HepG2 (cell line): ENCODE data around the gene TWIST2. TPM values are rescaled to one million over a fixed set of nuclear protein-coding genes. Genes with fewer than 3 reads are reported as not detected.

Experiments
- ATAC-seq: fragments of 200-7000 bp; cut with Tn5 transposase; 3 replicates; pipeline ENCODE4 v1.9.1; 2020; ENCODE audit warnings: mild to moderate bottlenecking, moderate library complexity
- BruUV-seq: library from RNA; stranded (reverse); fragments of 400-500 nt; replicated peaks from 2 replicates; lab custom pipeline; 2021; lab: Mats Ljungman, UMichigan
- CTCF ChIA-PET: fragments of 300-600 bp; formaldehyde crosslinking; extraction: SDS; loops from one replicate; lab custom pipeline; 2021; ENCODE audit warnings: low total read pairs, inconsistent platforms, low intra/inter-chr PET ratio; lab: Yijun Ruan, JAX
- POLR2A ChIA-PET: fragments of 350-600 bp; sonication (Branson Sonifier 250); formaldehyde crosslinking; loops from one replicate; lab custom pipeline; 2020; ENCODE audit warnings: antibody characterized with exemption, inconsistent platforms; lab: Yijun Ruan, JAX
- DNase-seq: peaks from one replicate; pipeline ENCODE4 v3.0.0-alpha.2; 2015; ENCODE audit warnings: low spot score
- FAIRE-seq: peaks from 3 replicates; lab custom pipeline; 2011; peaks lifted over from hg19 to GRCh38; lab: Jason Lieb, UNC
- H2AFZ ChIP-seq: one replicate; pipeline ENCODE4 v1.6.1; 2011; ENCODE audit warnings: low read length, inconsistent platforms
- H3K27ac ChIP-seq: fragments of 300-600 bp; 3 replicates; pipeline ENCODE4 v1.8.0; 2011; ENCODE audit warnings: mixed run types, mild to moderate bottlenecking, mixed read lengths, low read length, inconsistent platforms; ENCODE audit not compliant: insufficient read depth; ENCODE audit errors: extremely low read length
- H3K27me3 ChIP-seq, 2 experiments: fragments of 200-600 bp in 1 of 2; 2 replicates in 1 of 2; 3 replicates in 1 of 2; pipeline versions ENCODE4 v1.6.0 to v1.8.0; 2011; ENCODE audit warnings: low read length in 2 of 2, mild to moderate bottlenecking in 2 of 2, moderate library complexity in 2 of 2, inconsistent platforms in 1 of 2; ENCODE audit not compliant: insufficient read depth in 2 of 2, control insufficient read depth in 1 of 2
- H3K36me3 ChIP-seq, 2 experiments: fragments of 200-600 bp in 1 of 2; replicated peaks in 1 of 2; 2 replicates in 1 of 2; 3 replicates in 1 of 2; pipeline versions ENCODE4 v1.5.1 to v1.8.0; 2011; ENCODE audit warnings: low read length in 2 of 2, inconsistent platforms in 1 of 2; ENCODE audit not compliant: insufficient read depth in 2 of 2, control insufficient read depth in 1 of 2
- H3K4me1 ChIP-seq: 2 replicates; pipeline ENCODE4 v1.5.1; 2012; ENCODE audit warnings: low read length, inconsistent platforms; ENCODE audit not compliant: insufficient read depth
- H3K4me2 ChIP-seq: 2 replicates; pipeline ENCODE4 v1.6.0; 2011; ENCODE audit warnings: low read depth, low read length, inconsistent platforms
- H3K4me3 ChIP-seq, 3 experiments: fragments of 200-600 bp in 1 of 3; sonication (generic), shearing (Covaris generic) in 1 of 3; replicated peaks in 1 of 3; 2 replicates each; pipeline ENCODE4 v1.5.1; 2011 to 2016; ENCODE audit warnings: low read length in 3 of 3, inconsistent platforms in 2 of 3, low read depth in 2 of 3, mild to moderate bottlenecking in 2 of 3, control low read depth in 1 of 3, mixed read lengths in 1 of 3; ENCODE audit not compliant: insufficient read depth in 1 of 3
- H3K79me2 ChIP-seq: one replicate; pipeline ENCODE4 v1.6.1; 2011; ENCODE audit warnings: low read length, inconsistent platforms; ENCODE audit not compliant: insufficient read depth
- H3K9ac ChIP-seq: 2 replicates; pipeline ENCODE4 v1.6.0; 2011; ENCODE audit warnings: mild to moderate bottlenecking, low read depth, low read length, inconsistent platforms; ENCODE audit not compliant: insufficient read depth
- H3K9me3 ChIP-seq: 2 replicates; pipeline ENCODE4 v1.5.1; 2012; ENCODE audit warnings: mild to moderate bottlenecking, low read length
- H4K20me1 ChIP-seq: 2 replicates; pipeline ENCODE4 v1.6.0; 2011; ENCODE audit warnings: inconsistent platforms, mild to moderate bottlenecking, low read length, moderate library complexity; ENCODE audit not compliant: insufficient read depth
- HES4 ChIP-seq: sonication (generic); formaldehyde crosslinking; IDR thresholded peaks from 2 replicates; pipeline ENCODE4 v1.9.0; 2021; ENCODE audit warnings: mild to moderate bottlenecking, missing genetic modification reagents, borderline replicate concordance
- KLF6 ChIP-seq: IDR thresholded peaks from 2 replicates; pipeline ENCODE4 v1.8.0; 2016; ENCODE audit warnings: missing biosample characterization, missing genetic modification reagents
- TEAD2 ChIP-seq: sonication (generic); formaldehyde crosslinking; IDR thresholded peaks from 2 replicates; pipeline ENCODE4 v1.9.0; 2021; ENCODE audit warnings: missing genetic modification reagents
- ZBTB21 ChIP-seq: sonication (generic); formaldehyde crosslinking; IDR thresholded peaks from 2 replicates; pipeline ENCODE4 v1.4.0; 2020; ENCODE audit warnings: missing genetic modification reagents
- ZNF549 ChIP-seq: sonication (generic); formaldehyde crosslinking; IDR thresholded peaks from 2 replicates; pipeline ENCODE4 v1.5.0; 2020; ENCODE audit warnings: missing genetic modification reagents
- ZNF75D ChIP-seq: sonication (generic); formaldehyde crosslinking; IDR thresholded peaks from 2 replicates; pipeline ENCODE4 v1.8.1; 2023; ENCODE audit warnings: missing genetic modification reagents, mild to moderate bottlenecking, borderline replicate concordance
- WGBS: methylation state at CpG from one replicate; pipeline ENCODE4 v1.1.6; 2017; ENCODE audit warnings: low lambda C conversion rate; 5-methylcytosine and 5-hydroxymethylcytosine counted together
- in situ Hi-C: cut with HindIII; loops from 2 replicates; pipeline ENCODE4 v1.10.0; 2017; ENCODE audit warnings: low pct_unique_long_range_greater_than_20kb; ENCODE audit not compliant: extremely low pct_ligation_motif_present
- intact Hi-C: fragments of 100-400 bp; cut with micrococcal nuclease; formaldehyde crosslinking; loops from one replicate; pipeline ENCODE4 v1.10.0; 2022; ENCODE audit not compliant: unreplicated experiment
- polyA plus RNA-seq, 8 experiments: library from polyadenylated mRNA; depleted of rRNA in 3 of 8; stranded (reverse) in 7 of 8; unstranded in 1 of 8; fragments of >200 nt; fragmentation: Illumina TruSeq in 4 of 8; extraction: Trizol in 4 of 8; gene quantifications; 2 replicates each; pipeline versions ENCODE4 v1.2.1 to v1.2.3, GENCODE V29; 2011 to 2016; ENCODE audit warnings: low read depth in 4 of 8, missing spikeins in 1 of 8, mixed read lengths in 1 of 8; ENCODE audit not compliant: insufficient read depth in 1 of 8
- total RNA-seq, 5 experiments: library from RNA; depleted of rRNA; stranded (reverse); fragments of >200 nt; fragmentation: Illumina TruSeq; extraction: Trizol; gene quantifications; 2 replicates each; pipeline ENCODE4 v1.2.3, GENCODE V29; 2016; ENCODE audit warnings: low read depth in 1 of 5
- TF ChIP-seq, protein P1 (sequence below): sonication (generic); formaldehyde crosslinking; IDR thresholded peaks from 2 replicates; pipeline ENCODE4 v1.5.0; 2020; ENCODE audit warnings: missing genetic modification reagents, mild to moderate bottlenecking, borderline replicate concordance
- TF ChIP-seq, protein P2 (sequence below): sonication (generic); formaldehyde crosslinking; IDR thresholded peaks from 2 replicates; pipeline ENCODE4 v1.8.1; 2023; ENCODE audit warnings: missing genetic modification reagents, inconsistent platforms, borderline replicate concordance

Gene TWIST2
- total and polyA plus RNA-seq, 2 of the 13 experiments (the other 11 are each of a cell fraction or from before 2014, with no cell fraction given): 0.08 to 0.11 TPM

DNA sequence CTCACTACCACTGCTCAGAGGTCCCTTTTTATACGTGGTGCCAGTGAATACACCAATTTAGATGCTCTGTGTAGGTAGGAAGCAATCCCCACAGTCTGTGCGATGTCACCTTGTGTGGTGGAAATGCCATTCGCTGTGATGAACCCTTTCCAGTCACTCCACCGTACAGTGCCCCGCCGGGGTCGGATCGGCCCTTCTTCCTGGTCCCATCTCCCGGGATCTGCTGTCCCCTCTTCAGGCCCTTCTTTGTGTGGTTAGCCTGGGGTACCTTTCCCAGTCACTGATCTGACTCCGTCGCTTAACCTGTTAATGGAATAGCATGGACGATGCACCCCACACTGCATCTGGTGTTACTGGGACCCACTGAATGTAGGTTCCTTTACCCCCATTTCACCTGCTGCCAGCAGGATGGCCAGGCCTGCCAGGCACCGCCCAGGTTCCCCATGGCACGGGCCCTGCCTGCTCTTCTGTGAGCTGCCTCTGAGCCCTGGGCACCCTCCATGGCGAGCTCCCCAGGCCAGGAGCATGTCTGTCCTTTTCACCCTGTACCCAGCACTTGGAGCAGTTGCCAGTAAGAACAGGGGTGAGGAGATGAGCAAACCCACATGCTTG lies 18.0 kb downstream of the TWIST2 start:
- POLR2A ChIA-PET: interaction anchor here (1.4 kb wide), 1 partner anchor 8 kb away, joined by 4 read pairs; no protein-coding TSS in a partner anchor
- intact Hi-C loops (no loop called here), in situ Hi-C loops (no loop called here)
- 96% methylated on average over 13 of the region's 15 CpGs for WGBS
- Histone ChIP-seq H2AFZ (no peak overlapping the region), H3K79me2 (no peaks in the 10 kb centered on the region), H3K27ac (no peak overlapping the region), H3K9ac (peak overlapping the region; percentile 92; the same call in 1 of the 2 replicates), H3K36me3 (no peaks in the 10 kb centered on the region), H3K4me2 (no peak overlapping the region), H3K9me3 (no peaks in the 10 kb centered on the region), H4K20me1 (no peaks in the 10 kb centered on the region), H3K4me3 (no peak overlapping the region), H3K4me1 (peaks cover 65% of the 10 kb centered on the region), H3K27me3 (no peaks in the 10 kb centered on the region)
- CTCF ChIA-PET: no interaction called here
- DNase-seq (no peak), FAIRE-seq (no peak), ATAC-seq (no peak)
- TF ChIP-seq KLF6 (no peak), ZNF549 (CRISPR knock-in tag) (no peak), TEAD2 (no peak), ZBTB21 (CRISPR knock-in tag) (no peak), HES4 (CRISPR knock-in tag) (no peak), ZNF75D (no peak)
- TF ChIP-seq, protein P1, sequence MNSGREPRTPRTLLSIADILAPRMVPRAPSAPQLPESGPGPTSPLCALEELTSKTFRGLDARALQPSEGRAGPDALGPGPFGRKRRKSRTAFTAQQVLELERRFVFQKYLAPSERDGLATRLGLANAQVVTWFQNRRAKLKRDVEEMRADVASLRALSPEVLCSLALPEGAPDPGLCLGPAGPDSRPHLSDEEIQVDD (CRISPR knock-in tag): no peak
- TF ChIP-seq, protein P2, sequence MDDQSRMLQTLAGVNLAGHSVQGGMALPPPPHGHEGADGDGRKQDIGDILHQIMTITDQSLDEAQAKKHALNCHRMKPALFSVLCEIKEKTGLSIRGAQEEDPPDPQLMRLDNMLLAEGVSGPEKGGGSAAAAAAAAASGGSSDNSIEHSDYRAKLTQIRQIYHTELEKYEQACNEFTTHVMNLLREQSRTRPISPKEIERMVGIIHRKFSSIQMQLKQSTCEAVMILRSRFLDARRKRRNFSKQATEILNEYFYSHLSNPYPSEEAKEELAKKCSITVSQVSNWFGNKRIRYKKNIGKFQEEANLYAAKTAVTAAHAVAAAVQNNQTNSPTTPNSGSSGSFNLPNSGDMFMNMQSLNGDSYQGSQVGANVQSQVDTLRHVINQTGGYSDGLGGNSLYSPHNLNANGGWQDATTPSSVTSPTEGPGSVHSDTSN (CRISPR knock-in tag): no peak
- no TSS peak for BruUV-seq
